B cell (primary cell): Measurements from ENCODE around the gene ZNF835. TPM values are rescaled to one million over a fixed set of nuclear protein-coding genes. Genes with fewer than 3 reads are reported as not detected.

Experiments
- ATAC-seq: fragments of 200-7000 bp; cut with Tn5 transposase; one replicate; pipeline ENCODE4 v1.10.0; 2021; ENCODE audit warnings: low read depth, mild to moderate bottlenecking, moderate number of reproducible peaks, moderate library complexity
- CTCF ChIA-PET: fragments of 350-600 bp; sonication (Branson Sonifier 250); formaldehyde crosslinking; loops from one replicate; lab custom pipeline; 2021; ENCODE audit warnings: antibody characterized with exemption, inconsistent platforms; lab: Charles Lee
- POLR2A ChIA-PET: fragments of 350-600 bp; sonication (Branson Sonifier 250); formaldehyde crosslinking; loops from one replicate; lab custom pipeline; 2021; ENCODE audit warnings: antibody characterized with exemption; lab: Charles Lee
- DNase-seq: peaks from one replicate; pipeline ENCODE4 v3.0.0; 2013
- H2AFZ ChIP-seq: 2 replicates; pipeline ENCODE4 v1.6.1; 2012; ENCODE audit warnings: mild to moderate bottlenecking, low read depth, low read length; ENCODE audit not compliant: insufficient read depth, poor library complexity, severe bottlenecking
- H3K27ac ChIP-seq, 2 donors: 1 replicate in 1 of 2; 2 replicates in 1 of 2; pipeline ENCODE4 v1.5.1; 2012 to 2013; ENCODE audit warnings: low read length in 2 of 2, mild to moderate bottlenecking in 2 of 2, moderate library complexity in 1 of 2
- H3K27me3 ChIP-seq, 4 experiments: fragments of 200-600 bp in 1 of 4; sonication (generic) in 1 of 4; replicated peaks in 1 of 4; 1 replicate in 2 of 4; 2 replicates in 2 of 4; pipeline versions ENCODE4 v1.6.1 to v1.7.0; 2013 to 2016; ENCODE audit warnings: low read length in 3 of 4, mild to moderate bottlenecking in 2 of 4, mixed read lengths in 1 of 4, moderate library complexity in 1 of 4; ENCODE audit not compliant: insufficient read depth in 4 of 4, control insufficient read depth in 3 of 4; ENCODE audit errors: control extremely low read depth in 1 of 4
- H3K36me3 ChIP-seq, 2 experiments: replicated peaks in 1 of 2; 1 replicate in 1 of 2; 2 replicates in 1 of 2; pipeline versions ENCODE4 v1.6.1 to v1.7.1; 2013; ENCODE audit warnings: low read length in 1 of 2; ENCODE audit not compliant: insufficient read depth in 2 of 2, control insufficient read depth in 1 of 2; ENCODE audit errors: control extremely low read depth in 1 of 2, extremely low read depth in 1 of 2
- H3K4me1 ChIP-seq, 2 donors: fragments of 200-600 bp in 1 of 2; sonication (generic) in 1 of 2; 1 replicate in 1 of 2; 2 replicates in 1 of 2; pipeline versions ENCODE4 v1.5.1 to v1.6.1; 2013 to 2017; ENCODE audit warnings: low read length in 2 of 2; ENCODE audit not compliant: control insufficient read depth in 2 of 2, insufficient read depth in 2 of 2
- H3K4me2 ChIP-seq: replicated peaks from 2 replicates; pipeline ENCODE3; 2012; ENCODE audit warnings: mild to moderate bottlenecking, low read depth, low read length; ENCODE audit not compliant: poor library complexity, severe bottlenecking
- H3K4me3 ChIP-seq, 5 experiments: fragments of 200-600 bp in 1 of 5; sonication (generic) in 1 of 5; 1 replicate in 3 of 5; 2 replicates in 2 of 5; pipeline versions ENCODE4 v1.5.1 to v1.7.0; 2011 to 2016; ENCODE audit warnings: low read length in 4 of 5, mild to moderate bottlenecking in 4 of 5, low read depth in 2 of 5, control low read depth in 1 of 5, moderate library complexity in 1 of 5; ENCODE audit not compliant: insufficient read depth in 1 of 5; ENCODE audit errors: control extremely low read depth in 1 of 5, extremely low read depth in 1 of 5
- H3K79me2 ChIP-seq: fragments of 200-600 bp; sonication (generic); one replicate; pipeline ENCODE4 v1.6.0; 2016; ENCODE audit warnings: low read length; ENCODE audit not compliant: control insufficient read depth, insufficient read depth
- H3K9ac ChIP-seq: fragments of 200-600 bp; sonication (generic); 2 replicates; pipeline ENCODE4 v1.6.1; 2017; ENCODE audit warnings: mild to moderate bottlenecking, low read length, moderate library complexity
- H3K9me3 ChIP-seq, 3 donors: one replicate each; pipeline versions ENCODE4 v1.6.1 to v1.7.1; 2013; ENCODE audit warnings: low read length in 2 of 3; ENCODE audit not compliant: control insufficient read depth in 2 of 3, insufficient read depth in 1 of 3; ENCODE audit errors: control extremely low read depth in 1 of 3
- H4K20me1 ChIP-seq: 2 replicates; pipeline ENCODE4 v1.6.0; 2012; ENCODE audit warnings: mild to moderate bottlenecking, low read length; ENCODE audit not compliant: insufficient read depth, control insufficient read depth, poor library complexity, severe bottlenecking
- H3K27ac Mint-ChIP-seq: one replicate; pipeline ENCODE4 v1.8.0; 2021; ENCODE audit warnings: mixed read lengths
- H3K27me3 Mint-ChIP-seq: one replicate; pipeline ENCODE4 v1.8.0; 2021; ENCODE audit warnings: mixed read lengths
- H3K4me1 Mint-ChIP-seq: one replicate; pipeline ENCODE4 v1.8.0; 2021; ENCODE audit warnings: mixed read lengths
- H3K4me3 Mint-ChIP-seq: one replicate; pipeline ENCODE4 v1.8.0; 2021; ENCODE audit warnings: mixed read lengths
- H3K9me3 Mint-ChIP-seq: one replicate; pipeline ENCODE4 v1.8.0; 2022; ENCODE audit warnings: mixed read lengths; ENCODE audit not compliant: insufficient read depth
- EZH2 ChIP-seq: IDR thresholded peaks from 2 replicates; pipeline ENCODE4 v1.6.1; 2012; ENCODE audit warnings: borderline replicate concordance, low read depth, mild to moderate bottlenecking, moderate library complexity, low read length; ENCODE audit not compliant: insufficient read depth, poor library complexity, severe bottlenecking
- WGBS: methylation state at CpG from one replicate; pipeline ENCODE4 v1.1.5; 2013; ENCODE audit warnings: missing lambda C conversion rate; ENCODE audit not compliant: insufficient coverage; 5-methylcytosine and 5-hydroxymethylcytosine counted together
- intact Hi-C: fragments of 100-400 bp; cut with micrococcal nuclease; formaldehyde crosslinking; loops from one replicate; pipeline ENCODE4 v1.10.0; 2022
- polyA plus RNA-seq: library from polyadenylated mRNA; depleted of rRNA; stranded (reverse); fragments of >200 nt; gene quantifications from 2 replicates; pipeline ENCODE4 v1.2.3, GENCODE V29; 2012
- total RNA-seq, 2 donors: library from RNA; stranded (reverse); fragments of 120-200 nt in 1 of 2; gene quantifications; 1 replicate in 1 of 2; 2 replicates in 1 of 2; pipeline versions ENCODE4 v1.2.3 to v1.2.4, GENCODE V29; 2013 to 2022
- TF ChIP-seq, protein P1 (sequence below): fragments of 200-600 bp; IDR thresholded peaks from one replicate; pipeline ENCODE4 v1.8.0; 2022; ENCODE audit warnings: antibody characterized with exemption, mild to moderate bottlenecking

ZNF835 gene
- total and polyA plus RNA-seq, 2 donors (not counting 1 experiment from before 2014, with no cell fraction given): 4.3 to 7.0 TPM

DNA sequence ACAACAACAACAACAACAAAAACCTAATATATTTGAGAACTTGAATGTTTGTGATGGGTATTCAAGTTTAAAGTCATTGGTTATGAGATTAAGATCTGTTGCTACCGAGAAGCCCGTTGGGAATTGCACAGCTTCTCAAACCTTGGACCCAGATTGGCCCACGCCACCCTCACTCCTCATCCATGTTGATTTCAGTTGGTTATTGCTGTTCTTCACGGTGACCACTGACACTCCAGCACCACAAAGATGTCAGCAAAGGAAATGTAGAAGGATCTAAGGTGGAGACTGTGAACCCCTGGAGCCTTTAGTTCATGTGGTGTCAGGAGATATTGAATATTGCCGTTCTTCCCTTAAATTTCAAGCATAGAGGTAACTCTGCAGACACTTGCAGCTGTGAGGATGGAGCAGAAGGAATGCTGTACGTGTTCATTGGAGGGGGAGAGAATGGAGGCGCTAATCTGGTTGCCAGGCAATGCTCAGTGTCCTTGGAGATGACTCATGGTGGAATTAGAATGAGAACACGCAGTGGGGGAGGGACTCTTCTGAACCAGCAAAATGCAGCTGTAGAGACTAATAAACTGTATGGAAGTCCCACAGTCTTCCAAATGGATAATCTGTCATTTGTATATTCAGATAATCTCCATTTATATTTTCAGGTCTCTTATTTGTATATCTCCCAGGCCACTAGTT lies 20.8 kb upstream of the ZNF835 start:
- H3K4me3 ChIP-seq: no peak overlapping the region
- POLR2A ChIA-PET: no interaction called here
- H3K4me1 Mint-ChIP-seq: no peaks in the 10 kb centered on the region
- H3K9me3 ChIP-seq: peaks cover 0 to 22% (median 3%) of the 10 kb centered on the region in 3 donors
- no peak overlapping the region for H3K27ac ChIP-seq
- H3K79me2 ChIP-seq: no peaks in the 10 kb centered on the region
- CTCF ChIA-PET: no interaction called here
- no peaks in the 10 kb centered on the region for H3K36me3 ChIP-seq
- H3K9me3 Mint-ChIP-seq: peaks cover 7% of the 10 kb centered on the region
- intact Hi-C loops: no loop called here
- H3K27me3 ChIP-seq: no peaks in the 10 kb centered on the region
- no peak for DNase-seq
- no peak overlapping the region for H3K4me2 ChIP-seq
- H3K4me1 ChIP-seq: no peaks in the 10 kb centered on the region
- no peaks in the 10 kb centered on the region for H3K27me3 Mint-ChIP-seq
- no peak for ATAC-seq
- no peak overlapping the region for H3K4me3 Mint-ChIP-seq
- no peak overlapping the region for H3K27ac Mint-ChIP-seq
- TF ChIP-seq, protein P1, sequence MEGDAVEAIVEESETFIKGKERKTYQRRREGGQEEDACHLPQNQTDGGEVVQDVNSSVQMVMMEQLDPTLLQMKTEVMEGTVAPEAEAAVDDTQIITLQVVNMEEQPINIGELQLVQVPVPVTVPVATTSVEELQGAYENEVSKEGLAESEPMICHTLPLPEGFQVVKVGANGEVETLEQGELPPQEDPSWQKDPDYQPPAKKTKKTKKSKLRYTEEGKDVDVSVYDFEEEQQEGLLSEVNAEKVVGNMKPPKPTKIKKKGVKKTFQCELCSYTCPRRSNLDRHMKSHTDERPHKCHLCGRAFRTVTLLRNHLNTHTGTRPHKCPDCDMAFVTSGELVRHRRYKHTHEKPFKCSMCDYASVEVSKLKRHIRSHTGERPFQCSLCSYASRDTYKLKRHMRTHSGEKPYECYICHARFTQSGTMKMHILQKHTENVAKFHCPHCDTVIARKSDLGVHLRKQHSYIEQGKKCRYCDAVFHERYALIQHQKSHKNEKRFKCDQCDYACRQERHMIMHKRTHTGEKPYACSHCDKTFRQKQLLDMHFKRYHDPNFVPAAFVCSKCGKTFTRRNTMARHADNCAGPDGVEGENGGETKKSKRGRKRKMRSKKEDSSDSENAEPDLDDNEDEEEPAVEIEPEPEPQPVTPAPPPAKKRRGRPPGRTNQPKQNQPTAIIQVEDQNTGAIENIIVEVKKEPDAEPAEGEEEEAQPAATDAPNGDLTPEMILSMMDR: no peak
- no peak for TF ChIP-seq EZH2
- no peak overlapping the region for H3K9ac ChIP-seq
- no peak overlapping the region for H2AFZ ChIP-seq
- H4K20me1 ChIP-seq: no peaks in the 10 kb centered on the region
- 81% methylated on average over 5 of the region's 8 CpGs for WGBS

DNA sequence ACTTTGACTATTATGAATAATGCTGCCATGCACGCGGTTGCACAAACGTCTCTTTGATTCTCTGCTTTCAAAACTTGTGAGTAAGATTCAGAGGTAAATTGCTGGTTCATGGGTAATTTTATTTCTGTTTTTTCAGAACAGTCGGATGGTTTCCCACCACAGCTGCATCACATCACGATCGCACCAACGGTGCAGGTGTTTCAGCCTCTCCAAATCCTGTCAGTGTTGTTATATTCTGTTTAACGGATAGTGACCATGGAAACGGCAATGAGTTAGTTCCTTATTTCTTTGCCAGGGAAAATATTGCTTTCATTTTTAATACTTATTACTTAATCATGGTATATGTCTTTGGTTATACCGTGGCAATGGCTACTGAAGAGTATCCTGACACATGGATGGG lies 19.1 kb upstream of the ZNF835 start:
- Histone ChIP-seq H3K79me2 (no peaks in the 10 kb centered on the region), H3K27ac (no peak overlapping the region), H3K27me3 (no peaks in the 10 kb centered on the region), H3K4me1 (no peaks in the 10 kb centered on the region), H3K9ac (no peak overlapping the region), H3K4me3 (no peak overlapping the region), H3K9me3 (peaks cover 0 to 24% (median 3%) of the 10 kb centered on the region in 3 donors), H2AFZ (no peak overlapping the region), H3K4me2 (no peak overlapping the region), H4K20me1 (no peaks in the 10 kb centered on the region), H3K36me3 (no peaks in the 10 kb centered on the region)
- Mint-ChIP-seq H3K27me3 (no peaks in the 10 kb centered on the region), H3K4me3 (no peak overlapping the region), H3K27ac (no peak overlapping the region), H3K9me3 (peaks cover 11% of the 10 kb centered on the region), H3K4me1 (no peaks in the 10 kb centered on the region)
- CTCF ChIA-PET: no interaction called here
- ATAC-seq (no peak), DNase-seq (peak; percentile 9)
- 20% methylated on average over 1 of the region's 10 CpGs for WGBS
- TF ChIP-seq, protein P1: no peak
- TF ChIP-seq EZH2: no peak
- intact Hi-C loops: no loop called here
- POLR2A ChIA-PET: no interaction called here
